ENCODE data around the gene PRDM16.

PRDM16 gene

GRCh38 chr1:3479511-3480368 is 410.7 kb downstream of the PRDM16 start:
- DNase-seq (ENCODE audit: insufficient read length, low spot score) (no peak), FAIRE-seq (no peak)
- no peak for TF ChIP-seq CTCF (IDR thresholded peaks at IDR 0.05; ENCODE audit: insufficient read depth, missing control alignments)

DNA sequence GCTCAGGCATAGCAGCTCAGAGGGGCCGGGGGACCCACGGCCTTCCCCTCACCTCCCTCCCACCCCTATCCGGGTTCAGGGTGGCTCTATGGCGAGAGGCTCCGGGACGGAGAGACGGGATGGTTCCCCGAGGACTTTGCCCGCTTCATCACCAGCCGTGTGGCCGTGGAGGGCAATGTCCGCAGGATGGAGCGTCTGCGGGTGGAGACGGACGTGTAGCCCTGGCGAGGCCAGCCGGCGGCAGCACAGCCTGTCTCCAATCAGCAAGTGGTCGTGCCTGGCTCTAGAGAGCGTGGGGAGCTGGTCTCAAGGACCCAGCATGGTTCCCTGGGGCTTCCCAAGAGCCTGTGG is 411.3 kb downstream of the PRDM16 start:
- FAIRE-seq = no peak
- TF ChIP-seq CTCF (IDR thresholded peaks at IDR 0.05; ENCODE audit: insufficient read depth, missing control alignments) = no peak
- no peak for DNase-seq (ENCODE audit: insufficient read length, low spot score)

DNA sequence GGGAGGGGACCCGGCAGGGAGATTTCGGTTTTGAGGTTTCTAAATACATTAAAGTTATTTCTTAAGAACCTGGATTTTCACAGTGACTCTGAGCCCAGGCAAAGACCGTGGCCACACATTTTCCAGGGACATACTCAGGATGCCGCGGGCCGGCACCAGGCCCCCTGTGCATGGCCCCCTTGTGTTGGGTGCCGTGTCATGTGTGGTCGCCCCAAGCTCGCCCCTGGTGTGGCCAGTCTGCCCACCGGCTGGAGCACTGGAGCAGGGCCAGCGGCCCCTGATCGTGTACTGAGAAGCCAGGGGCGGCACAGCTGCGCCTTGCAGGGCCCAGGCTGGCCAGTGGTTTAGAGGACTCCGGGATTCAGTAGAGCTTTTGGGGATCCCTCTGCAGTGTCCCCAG is 412.0 kb downstream of the PRDM16 start:
- DNase-seq (ENCODE audit: insufficient read length, low spot score) (no peak), FAIRE-seq (no peak)
- TF ChIP-seq CTCF (IDR thresholded peaks at IDR 0.05; ENCODE audit: insufficient read depth, missing control alignments) = no peak

GRCh38 chr1:3481836-3482375 is 412.9 kb downstream of the PRDM16 start:
- no peak for TF ChIP-seq CTCF (IDR thresholded peaks at IDR 0.05; ENCODE audit: insufficient read depth, missing control alignments)
- FAIRE-seq (no peak), DNase-seq (ENCODE audit: insufficient read length, low spot score) (no peak)

DNA sequence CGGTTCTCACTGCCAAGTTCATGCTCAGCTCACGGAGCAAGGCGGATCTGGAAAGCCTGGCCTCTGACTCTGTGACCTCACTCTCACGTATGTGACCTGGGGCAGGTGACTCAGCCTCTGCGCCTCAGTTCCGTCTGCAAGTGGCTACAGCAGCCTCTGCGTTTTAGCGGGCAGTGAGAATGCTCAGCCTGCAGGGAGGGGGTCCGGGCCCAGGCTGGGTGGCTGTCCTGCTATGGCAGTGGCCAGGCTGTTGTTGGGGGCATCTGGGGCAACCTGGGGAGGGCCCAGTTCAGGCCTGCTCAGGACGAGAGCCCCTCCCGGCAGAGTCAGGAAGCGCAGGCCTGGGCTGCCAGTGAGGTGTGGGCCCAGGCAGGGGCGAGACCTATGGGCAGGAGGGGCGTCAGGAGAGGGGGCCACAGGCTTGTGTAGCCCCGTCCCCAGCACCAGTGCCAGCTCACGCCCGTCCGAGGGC is 413.4 kb downstream of the PRDM16 start:
- DNase-seq (ENCODE audit: insufficient read length, low spot score) = no peak
- no peak for FAIRE-seq

GRCh38 chr1:3483380-3483779 is 414.4 kb downstream of the PRDM16 start:
- no peak for TF ChIP-seq CTCF (IDR thresholded peaks at IDR 0.05; ENCODE audit: insufficient read depth, missing control alignments)
- DNase-seq (ENCODE audit: insufficient read length, low spot score) (no peak), FAIRE-seq (no peak)

More for the DNA sequence above, 413.4 kb downstream of the PRDM16 start:
- no peak for TF ChIP-seq CTCF (IDR thresholded peaks at IDR 0.05; ENCODE audit: insufficient read depth, missing control alignments)
